ENCODE results near the gene CCHCR1. TPM values are rescaled to one million over a fixed set of nuclear protein-coding genes. Genes with fewer than 3 reads are reported as not detected.

Gene CCHCR1
- total and polyA plus RNA-seq, 2 of the 13 experiments (the other 11 are each of a cell fraction or from before 2014, with no cell fraction given): 14.6 to 28.2 TPM

DNA sequence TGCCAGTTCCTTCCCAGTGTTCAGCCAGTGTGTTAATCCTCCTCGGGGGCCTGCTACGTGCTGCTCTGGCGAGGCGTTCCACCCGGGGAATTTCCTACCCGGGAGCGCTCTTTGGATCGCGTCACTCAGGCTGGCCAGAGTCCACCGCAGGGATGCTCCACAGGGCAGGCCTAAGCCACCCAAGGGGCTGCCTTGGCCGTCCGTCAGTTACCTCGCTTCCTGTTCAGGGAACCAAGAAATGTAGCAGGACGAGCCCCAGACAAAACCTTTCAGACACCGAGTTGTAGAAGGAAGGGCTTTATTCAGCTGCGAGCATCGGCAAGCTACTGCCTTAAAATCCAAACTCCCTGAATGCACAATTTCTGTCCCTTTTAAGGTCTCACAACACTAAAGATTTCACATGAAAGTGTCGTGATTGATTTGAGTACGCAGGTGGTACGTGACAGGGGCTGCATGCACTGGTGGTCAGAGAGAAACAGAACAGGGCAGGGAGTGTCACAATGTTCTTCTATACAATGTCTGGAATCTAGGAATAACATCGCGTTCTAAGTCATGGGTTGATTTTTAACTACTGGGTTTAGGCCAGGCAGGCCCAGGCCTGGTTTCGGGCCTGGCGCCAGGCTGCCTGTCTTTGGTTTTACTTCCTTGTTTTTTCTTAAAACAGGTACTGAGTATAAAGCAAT is 28.6 kb upstream of the CCHCR1 start (continued):
- peak; percentile 40; the same call in 1 of the 2 replicates for TF ChIP-seq ZNF7 (CRISPR knock-in tag; IDR thresholded peaks at IDR 0.05)
- TF ChIP-seq PHF20 (CRISPR knock-in tag; IDR thresholded peaks at IDR 0.05): peak; percentile 76
- TF ChIP-seq, protein P1, sequence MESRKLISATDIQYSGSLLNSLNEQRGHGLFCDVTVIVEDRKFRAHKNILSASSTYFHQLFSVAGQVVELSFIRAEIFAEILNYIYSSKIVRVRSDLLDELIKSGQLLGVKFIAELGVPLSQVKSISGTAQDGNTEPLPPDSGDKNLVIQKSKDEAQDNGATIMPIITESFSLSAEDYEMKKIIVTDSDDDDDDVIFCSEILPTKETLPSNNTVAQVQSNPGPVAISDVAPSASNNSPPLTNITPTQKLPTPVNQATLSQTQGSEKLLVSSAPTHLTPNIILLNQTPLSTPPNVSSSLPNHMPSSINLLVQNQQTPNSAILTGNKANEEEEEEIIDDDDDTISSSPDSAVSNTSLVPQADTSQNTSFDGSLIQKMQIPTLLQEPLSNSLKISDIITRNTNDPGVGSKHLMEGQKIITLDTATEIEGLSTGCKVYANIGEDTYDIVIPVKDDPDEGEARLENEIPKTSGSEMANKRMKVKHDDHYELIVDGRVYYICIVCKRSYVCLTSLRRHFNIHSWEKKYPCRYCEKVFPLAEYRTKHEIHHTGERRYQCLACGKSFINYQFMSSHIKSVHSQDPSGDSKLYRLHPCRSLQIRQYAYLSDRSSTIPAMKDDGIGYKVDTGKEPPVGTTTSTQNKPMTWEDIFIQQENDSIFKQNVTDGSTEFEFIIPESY (CRISPR knock-in tag; IDR thresholded peaks at IDR 0.05): no peak
- peak; percentile 20; the same call in 1 of the 2 replicates for TF ChIP-seq ARHGAP35 (CRISPR knock-in tag; IDR thresholded peaks at IDR 0.05; ENCODE audit: borderline replicate concordance)
- TF ChIP-seq ZNF549 (CRISPR knock-in tag; IDR thresholded peaks at IDR 0.05): no peak
- TF ChIP-seq, protein P2, sequence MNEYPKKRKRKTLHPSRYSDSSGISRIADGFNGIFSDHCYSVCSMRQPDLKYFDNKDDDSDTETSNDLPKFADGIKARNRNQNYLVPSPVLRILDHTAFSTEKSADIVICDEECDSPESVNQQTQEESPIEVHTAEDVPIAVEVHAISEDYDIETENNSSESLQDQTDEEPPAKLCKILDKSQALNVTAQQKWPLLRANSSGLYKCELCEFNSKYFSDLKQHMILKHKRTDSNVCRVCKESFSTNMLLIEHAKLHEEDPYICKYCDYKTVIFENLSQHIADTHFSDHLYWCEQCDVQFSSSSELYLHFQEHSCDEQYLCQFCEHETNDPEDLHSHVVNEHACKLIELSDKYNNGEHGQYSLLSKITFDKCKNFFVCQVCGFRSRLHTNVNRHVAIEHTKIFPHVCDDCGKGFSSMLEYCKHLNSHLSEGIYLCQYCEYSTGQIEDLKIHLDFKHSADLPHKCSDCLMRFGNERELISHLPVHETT (CRISPR knock-in tag; conservative IDR thresholded peaks at IDR 0.05): no peak
- TF ChIP-seq SOX13 (IDR thresholded peaks at IDR 0.05): peak; percentile 17; the same call in 1 of the 2 replicates
- peak in 1 of 2 experiments; percentile 14; a peak in 1 of 4 replicates for TF ChIP-seq SOX13 (CRISPR knock-in tag; conservative IDR thresholded peaks at IDR 0.05 in 1 of 2, IDR thresholded peaks at IDR 0.05 in 1 of 2)
- TF ChIP-seq SP4 (CRISPR knock-in tag; IDR thresholded peaks at IDR 0.05): peak; percentile 59; the same call in 1 of the 2 replicates
- no peak; the same call in 1 of the 2 replicates for TF ChIP-seq ZMAT3 (CRISPR knock-in tag; conservative IDR thresholded peaks at IDR 0.05)
- TF ChIP-seq EP300 (IDR thresholded peaks at IDR 0.05; ENCODE audit: low read depth in 2 of 2, low read length in 2 of 2): peak in 1 of 2 experiments; percentile 22; a peak in 1 of 4 replicates
- no peak for TF ChIP-seq EP300 (CRISPR knock-in tag; IDR thresholded peaks at IDR 0.05; ENCODE audit: borderline replicate concordance)
- TF ChIP-seq, protein P3, sequence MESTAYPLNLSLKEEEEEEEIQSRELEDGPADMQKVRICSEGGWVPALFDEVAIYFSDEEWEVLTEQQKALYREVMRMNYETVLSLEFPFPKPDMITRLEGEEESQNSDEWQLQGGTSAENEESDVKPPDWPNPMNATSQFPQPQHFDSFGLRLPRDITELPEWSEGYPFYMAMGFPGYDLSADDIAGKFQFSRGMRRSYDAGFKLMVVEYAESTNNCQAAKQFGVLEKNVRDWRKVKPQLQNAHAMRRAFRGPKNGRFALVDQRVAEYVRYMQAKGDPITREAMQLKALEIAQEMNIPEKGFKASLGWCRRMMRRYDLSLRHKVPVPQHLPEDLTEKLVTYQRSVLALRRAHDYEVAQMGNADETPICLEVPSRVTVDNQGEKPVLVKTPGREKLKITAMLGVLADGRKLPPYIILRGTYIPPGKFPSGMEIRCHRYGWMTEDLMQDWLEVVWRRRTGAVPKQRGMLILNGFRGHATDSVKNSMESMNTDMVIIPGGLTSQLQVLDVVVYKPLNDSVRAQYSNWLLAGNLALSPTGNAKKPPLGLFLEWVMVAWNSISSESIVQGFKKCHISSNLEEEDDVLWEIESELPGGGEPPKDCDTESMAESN (CRISPR knock-in tag; conservative IDR thresholded peaks at IDR 0.05): no peak
- TF ChIP-seq ZNF274 (CRISPR knock-in tag; IDR thresholded peaks at IDR 0.05): peak; percentile 93
- TF ChIP-seq TBL1XR1 (IDR thresholded peaks at IDR 0.05; ENCODE audit: borderline replicate concordance, low read length, partially characterized antibody): no peak

Measured in HepG2 (cell line).